VCaP (cell line): Measurements from ENCODE around the gene AUTS2.

Source experiments
- H3K27ac ChIP-seq: fragments of 450-650 bp; 2 replicates; pipeline ENCODE4 v1.5.1; 2017
- TF ChIP-seq, protein P1 (sequence below): fragments of 450-650 bp; conservative IDR thresholded peaks from 2 replicates; pipeline ENCODE4 v1.5.1; 2017; ENCODE audit warnings: mild to moderate bottlenecking, moderate library complexity

Gene AUTS2

DNA sequence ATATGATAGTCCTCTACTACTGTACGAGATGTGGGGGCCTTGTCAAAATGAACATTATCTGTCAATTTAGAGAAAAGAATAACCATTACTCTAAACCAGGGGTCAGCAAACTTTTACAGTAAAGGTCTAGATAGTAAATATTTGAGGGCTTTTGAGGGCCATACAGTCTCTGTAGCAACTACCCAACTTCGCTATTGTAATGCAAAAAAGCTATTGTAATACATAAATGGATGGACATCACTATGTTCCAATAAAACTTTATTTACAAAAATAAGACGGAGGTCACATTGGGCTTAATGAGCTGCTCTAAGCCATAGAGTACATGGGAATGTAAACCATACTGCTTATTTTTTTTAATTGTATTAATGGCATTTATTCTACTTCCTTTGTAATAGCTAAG, 1055.9 kb downstream of the AUTS2 start:
- no peak overlapping the region for H3K27ac ChIP-seq
- TF ChIP-seq, protein P1, sequence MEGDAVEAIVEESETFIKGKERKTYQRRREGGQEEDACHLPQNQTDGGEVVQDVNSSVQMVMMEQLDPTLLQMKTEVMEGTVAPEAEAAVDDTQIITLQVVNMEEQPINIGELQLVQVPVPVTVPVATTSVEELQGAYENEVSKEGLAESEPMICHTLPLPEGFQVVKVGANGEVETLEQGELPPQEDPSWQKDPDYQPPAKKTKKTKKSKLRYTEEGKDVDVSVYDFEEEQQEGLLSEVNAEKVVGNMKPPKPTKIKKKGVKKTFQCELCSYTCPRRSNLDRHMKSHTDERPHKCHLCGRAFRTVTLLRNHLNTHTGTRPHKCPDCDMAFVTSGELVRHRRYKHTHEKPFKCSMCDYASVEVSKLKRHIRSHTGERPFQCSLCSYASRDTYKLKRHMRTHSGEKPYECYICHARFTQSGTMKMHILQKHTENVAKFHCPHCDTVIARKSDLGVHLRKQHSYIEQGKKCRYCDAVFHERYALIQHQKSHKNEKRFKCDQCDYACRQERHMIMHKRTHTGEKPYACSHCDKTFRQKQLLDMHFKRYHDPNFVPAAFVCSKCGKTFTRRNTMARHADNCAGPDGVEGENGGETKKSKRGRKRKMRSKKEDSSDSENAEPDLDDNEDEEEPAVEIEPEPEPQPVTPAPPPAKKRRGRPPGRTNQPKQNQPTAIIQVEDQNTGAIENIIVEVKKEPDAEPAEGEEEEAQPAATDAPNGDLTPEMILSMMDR = no peak

DNA sequence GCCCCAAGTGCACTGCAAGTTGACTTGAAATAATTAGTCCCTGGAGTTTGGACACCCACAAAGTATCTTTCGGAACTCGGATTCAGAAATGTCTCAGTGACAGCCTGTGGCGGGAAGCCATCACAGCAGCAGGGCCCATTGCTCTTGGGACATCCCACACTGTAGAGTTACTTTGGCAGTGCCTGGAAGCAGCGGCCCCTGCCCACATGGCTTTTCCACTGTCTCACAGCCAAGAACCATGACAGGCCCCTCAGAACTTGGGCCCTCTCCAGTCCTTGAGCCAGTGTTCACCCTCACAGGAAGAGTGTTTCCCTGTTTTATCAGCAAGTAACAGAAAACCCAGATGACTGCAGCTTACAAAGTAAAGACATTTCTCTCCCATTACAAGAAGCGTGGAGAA, 1056.7 kb downstream of the AUTS2 start:
- TF ChIP-seq, protein P1 = no peak

DNA sequence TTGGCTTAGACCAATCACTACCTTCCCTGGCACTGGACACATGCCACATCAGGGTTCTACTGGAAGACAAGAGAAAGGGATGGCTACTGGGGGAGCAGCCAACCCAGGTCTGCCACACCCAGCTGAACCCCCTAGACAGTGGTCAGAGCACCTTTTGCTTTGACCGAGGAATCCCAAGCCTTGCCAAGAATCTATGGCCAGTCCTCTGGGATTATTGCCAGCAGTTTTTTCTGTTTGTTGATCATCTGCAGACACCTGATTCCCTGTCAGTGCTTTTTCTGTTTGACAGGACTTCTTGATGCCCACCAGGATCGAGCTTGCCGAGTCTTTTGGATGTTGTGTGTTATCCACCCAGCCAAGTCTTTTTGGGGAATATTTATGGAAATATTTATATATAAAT, 1057.4 kb downstream of the AUTS2 start:
- TF ChIP-seq, protein P1 = no peak
- H3K27ac ChIP-seq = no peak overlapping the region

More for the DNA sequence above, 1056.7 kb downstream of the AUTS2 start:
- H3K27ac ChIP-seq = no peak overlapping the region

DNA sequence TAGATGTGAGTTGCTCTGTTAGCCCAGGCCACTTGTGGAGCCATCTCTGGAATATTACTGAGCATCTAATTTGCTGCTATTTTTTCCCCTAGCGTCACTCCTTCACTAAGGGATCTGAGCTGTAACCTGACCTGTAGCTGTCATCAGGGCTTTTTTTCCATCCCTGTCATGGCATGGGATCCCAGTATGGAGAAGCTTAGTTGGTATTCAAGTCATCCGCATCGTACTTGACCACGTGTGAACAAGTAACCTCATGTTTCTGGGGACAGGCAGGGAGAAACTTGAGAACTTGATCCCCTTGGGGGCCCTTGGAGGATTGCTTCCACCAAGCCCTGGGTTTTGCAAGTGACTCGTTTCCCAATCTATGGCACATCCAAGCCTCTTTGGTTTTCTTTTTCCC, 1059.3 kb downstream of the AUTS2 start:
- H3K27ac ChIP-seq = no peak overlapping the region
- TF ChIP-seq, protein P1 = no peak

DNA sequence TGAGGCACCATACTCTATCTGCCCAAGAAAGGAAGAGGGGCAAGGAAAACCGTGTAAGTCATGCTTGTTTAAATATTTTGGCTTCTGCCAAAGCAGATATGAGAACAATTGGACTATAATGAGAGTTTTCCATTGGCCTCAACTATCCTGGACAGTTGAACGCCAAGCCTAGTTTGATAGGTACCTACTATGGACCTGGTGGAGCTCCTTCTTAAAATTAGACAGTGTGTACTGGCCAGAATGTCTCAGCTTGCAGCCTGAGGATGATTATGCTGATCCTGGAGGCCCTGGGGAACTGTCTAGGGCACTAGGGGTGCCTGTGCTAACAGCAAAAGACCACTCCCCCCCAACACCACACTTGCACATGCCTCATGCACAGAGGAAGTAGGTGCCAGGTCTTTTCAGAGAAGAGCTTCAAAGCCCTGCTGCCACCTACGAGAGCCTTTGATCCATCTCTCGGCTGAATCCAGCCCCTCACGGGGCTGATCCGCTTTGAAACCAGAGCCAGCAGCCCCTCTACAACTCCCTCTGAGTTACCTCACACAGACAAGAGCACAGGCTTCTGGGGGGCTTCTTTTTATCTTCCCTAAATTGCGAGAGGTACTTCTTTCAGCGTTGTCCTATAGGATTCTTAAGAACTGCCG, 1059.8 kb downstream of the AUTS2 start:
- TF ChIP-seq, protein P1 = no peak
- H3K27ac ChIP-seq = no peak overlapping the region

DNA sequence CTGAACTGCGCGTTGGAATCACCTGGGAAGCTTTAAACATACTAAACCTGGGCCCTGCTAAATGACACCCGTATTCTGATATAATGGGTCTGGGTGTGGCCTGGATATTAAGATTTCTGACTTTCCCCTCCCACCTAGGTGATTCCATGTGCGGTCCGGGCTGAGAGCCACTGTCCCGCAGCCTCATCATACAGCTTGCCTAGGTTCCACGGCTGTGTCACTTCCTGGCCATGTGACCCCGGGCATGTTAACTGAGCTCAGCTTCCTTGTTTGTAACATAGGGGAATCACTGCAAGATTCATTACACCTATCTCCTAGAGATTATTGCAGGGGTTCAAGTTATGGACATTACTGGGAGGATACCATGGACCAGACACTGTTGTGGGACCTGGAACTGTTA, 1061.0 kb downstream of the AUTS2 start:
- TF ChIP-seq, protein P1 = no peak
- no peak overlapping the region for H3K27ac ChIP-seq

DNA sequence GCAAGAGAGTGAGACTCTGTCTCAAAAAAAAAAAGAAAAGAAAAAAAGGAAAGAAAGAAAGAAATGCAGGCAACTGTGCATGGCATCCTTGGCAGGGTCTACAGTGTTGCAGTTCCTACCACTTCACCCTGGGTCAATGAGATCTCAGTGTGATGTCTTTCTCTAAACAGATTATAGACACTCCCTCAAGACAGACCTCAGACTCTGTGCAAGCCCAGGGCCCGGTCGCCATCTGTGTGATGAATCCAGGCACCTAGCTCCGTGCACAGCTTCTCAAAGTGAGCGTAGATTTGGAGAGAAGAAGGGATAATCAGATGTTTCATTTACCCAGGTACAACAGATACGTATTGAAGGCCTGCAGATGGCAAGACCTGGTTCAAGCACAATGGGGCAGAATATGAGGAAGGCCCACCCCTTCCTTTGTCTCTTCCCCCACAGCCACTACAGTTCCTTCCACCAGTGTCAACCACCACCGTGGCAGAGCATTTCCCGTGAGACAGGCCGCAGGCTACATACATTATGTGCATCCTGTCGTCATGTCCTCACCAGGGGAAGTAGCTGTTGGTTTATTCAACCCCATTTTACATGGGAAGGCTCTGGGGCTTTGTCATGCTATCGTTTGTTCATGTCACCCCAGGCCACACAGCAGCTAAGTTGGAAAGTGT, 1062.0 kb downstream of the AUTS2 start:
- TF ChIP-seq, protein P1 = no peak
- H3K27ac ChIP-seq = no peak overlapping the region
